ENCODE data around the gene CYP3A4. TPM values are rescaled to one million over a fixed set of nuclear protein-coding genes. Genes with fewer than 3 reads are reported as not detected.
"Not testable (repeated sequence)": the region's sequence is repeated elsewhere in the genome, so short reads cannot be mapped to it uniquely, and the experiment has no call there.

Gene CYP3A4
- total RNA-seq, 4 donors from 2014 or later: not detected

DNA sequence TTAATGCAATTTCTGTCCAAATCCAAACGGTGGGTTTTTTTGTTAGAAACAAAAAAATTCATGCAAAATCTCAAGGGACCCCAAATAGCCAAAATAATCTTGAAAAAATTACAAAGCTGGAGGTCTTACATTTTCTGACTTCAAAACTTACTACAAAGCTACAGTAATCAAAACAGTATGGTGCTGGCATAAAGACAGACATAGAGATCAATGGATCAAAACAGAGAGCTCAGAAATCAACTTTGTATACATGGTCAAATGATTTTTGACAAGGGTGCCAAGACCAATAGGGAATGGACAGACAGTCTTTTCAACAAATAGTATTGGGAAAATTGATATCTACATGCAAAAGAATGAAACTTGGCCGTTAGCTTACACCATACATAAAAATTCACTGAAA, 21.7 kb upstream of the CYP3A4 start:
- 65 to 73% methylated on average over 2 of the region's 2 CpGs for WGBS, 2 donors
- Histone ChIP-seq H3K4me1 (no peaks in the 10 kb centered on the region), H3K27me3 (peaks cover 0 to 8% (median 0%) of the 10 kb centered on the region in 4 donors), H3K9me3 (peaks cover 0 to 11% (median 10%) of the 10 kb centered on the region in 3 donors), H3K36me3 (no peaks in the 10 kb centered on the region), H3K27ac (no peak overlapping the region), H3K4me3 (no peak overlapping the region)
- intact Hi-C loops (cut with DNase I): no loop called here
- no peak for DNase-seq
- TF ChIP-seq CTCF (IDR thresholded peaks at IDR 0.05): no peak
- no peak for TF ChIP-seq POLR2A (IDR thresholded peaks at IDR 0.05)

- H3K9me3 ChIP-seq: peaks cover 0 to 11% (median 10%) of the 10 kb centered on the region in 3 donors
- intact Hi-C loops (cut with DNase I); DNase-seq; H3K27me3 ChIP-seq; H3K4me3 ChIP-seq; H3K4me1 ChIP-seq; H3K36me3 ChIP-seq; H3K27ac ChIP-seq: not testable (repeated sequence)
- 74 to 86% methylated on average over 1 to 6 of the region's 6 CpGs for WGBS, 2 donors
Observed at GRCh38 chr7:99803118-99803517, 19.1 kb upstream of the CYP3A4 start.

DNA sequence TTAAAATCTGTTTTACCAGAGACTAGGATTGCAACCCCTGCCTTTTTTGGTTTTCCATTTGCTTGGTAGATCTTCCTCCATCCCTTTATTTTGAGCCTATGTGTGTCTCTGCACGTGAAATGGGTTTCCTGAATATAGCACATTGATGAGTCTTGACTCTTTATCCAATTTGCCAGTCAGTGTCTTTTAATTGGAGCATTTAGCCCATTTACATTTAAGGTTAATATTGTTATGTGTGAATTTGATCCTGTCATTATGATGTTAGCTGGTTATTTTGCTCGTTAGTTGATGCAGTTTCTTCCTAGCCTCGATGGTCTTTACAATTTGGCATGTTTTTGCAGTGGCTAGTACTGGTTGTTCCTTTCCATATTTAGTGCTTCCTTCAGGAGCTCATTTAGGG, 17.4 kb upstream of the CYP3A4 start:
- WGBS, 2 donors: 77 to 86% methylated on average over 3 of the region's 3 CpGs
- H3K27me3 ChIP-seq; H3K27ac ChIP-seq; DNase-seq; H3K36me3 ChIP-seq; H3K4me3 ChIP-seq; intact Hi-C loops (cut with DNase I); H3K4me1 ChIP-seq: not testable (repeated sequence)
- peaks cover 0 to 11% (median 10%) of the 10 kb centered on the region in 3 donors for H3K9me3 ChIP-seq

DNA sequence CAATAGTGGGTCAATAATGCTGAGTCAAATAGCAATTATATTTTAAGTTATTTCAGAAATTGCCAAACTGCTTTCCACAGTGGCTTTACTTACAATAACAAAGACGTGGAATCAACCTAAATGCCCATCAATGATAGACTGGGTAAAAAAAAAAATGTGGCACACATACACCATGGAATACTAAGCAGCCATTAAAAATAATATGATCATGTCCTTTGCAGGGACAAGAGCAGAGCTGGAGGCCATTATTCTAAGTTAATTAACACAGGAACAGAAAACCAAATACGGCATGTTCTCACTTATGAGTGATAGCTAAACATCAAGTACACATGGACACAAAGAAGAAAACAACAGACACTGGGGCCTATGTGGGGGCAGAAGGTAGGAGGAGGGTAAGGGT, 15.0 kb upstream of the CYP3A4 start:
- Histone ChIP-seq H3K4me3 (no peak overlapping the region), H3K27ac (no peak overlapping the region), H3K36me3 (no peaks in the 10 kb centered on the region), H3K27me3 (peaks cover 0 to 8% (median 0%) of the 10 kb centered on the region in 4 donors), H3K4me1 (no peaks in the 10 kb centered on the region), H3K9me3 (peaks cover 0 to 7% (median 0%) of the 10 kb centered on the region in 3 donors)
- no peak for DNase-seq
- WGBS, 2 donors: 84 to 85% methylated on average over 2 of the region's 2 CpGs
- intact Hi-C loops (cut with DNase I): no loop called here
- no peak for TF ChIP-seq POLR2A (IDR thresholded peaks at IDR 0.05)
- TF ChIP-seq CTCF (IDR thresholded peaks at IDR 0.05): no peak

GRCh38 chr7:99795864-99796263, 11.9 kb upstream of the CYP3A4 start:
- DNase-seq; H3K4me1 ChIP-seq; H3K4me3 ChIP-seq; H3K27ac ChIP-seq; H3K9me3 ChIP-seq; H3K36me3 ChIP-seq; intact Hi-C loops (cut with DNase I); H3K27me3 ChIP-seq: not testable (repeated sequence)
- 89 to 94% methylated on average over 2 of the region's 2 CpGs for WGBS, 2 donors

DNA sequence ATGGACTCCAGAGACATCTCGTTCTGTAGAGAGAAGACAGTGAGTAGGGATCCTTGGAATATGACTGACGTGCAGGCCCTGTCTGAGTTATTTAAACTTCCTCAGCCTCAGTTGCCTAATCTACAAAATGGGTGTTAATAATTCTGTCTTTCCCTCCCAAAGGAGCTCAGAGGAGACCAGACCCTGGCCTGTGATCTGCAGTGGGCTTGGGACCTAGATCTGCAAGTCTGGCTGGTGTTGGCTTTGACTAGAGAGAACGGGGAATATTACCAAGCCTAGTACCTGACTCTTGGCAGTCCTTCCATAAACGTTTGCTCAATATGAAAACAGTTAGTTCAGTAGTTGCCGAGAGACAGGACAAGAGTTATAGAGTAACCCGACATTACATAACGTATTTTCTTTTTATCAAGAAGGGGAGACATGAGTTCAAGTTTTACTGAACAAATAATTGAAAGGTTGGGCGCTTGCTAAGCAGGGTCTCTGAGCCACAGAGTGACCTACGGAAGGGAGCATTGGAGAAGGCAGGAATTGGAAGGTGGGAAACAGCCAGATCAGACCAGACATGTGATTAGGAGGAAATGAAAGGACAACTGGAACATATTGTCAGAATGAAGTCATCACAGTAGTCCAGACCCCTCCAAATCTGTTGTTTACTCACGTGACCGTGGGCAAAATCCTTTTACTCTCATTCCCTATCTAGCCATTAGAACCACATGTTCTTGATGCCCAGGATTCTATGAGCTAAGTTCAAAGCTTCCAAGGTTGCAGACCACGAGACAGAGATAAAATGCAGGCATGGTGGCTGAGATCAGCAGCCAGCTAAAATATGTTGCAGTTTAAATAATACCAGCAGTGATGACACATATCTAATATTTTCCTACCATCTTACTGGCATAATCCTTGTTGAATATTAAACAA, 10.9 kb upstream of the CYP3A4 start:
- TF ChIP-seq CTCF (IDR thresholded peaks at IDR 0.05) (no peak), POLR2A (IDR thresholded peaks at IDR 0.05) (no peak)
- Histone ChIP-seq H3K27ac (no peak overlapping the region), H3K4me3 (no peak overlapping the region), H3K27me3 (no peaks in the 10 kb centered on the region), H3K4me1 (no peaks in the 10 kb centered on the region), H3K9me3 (no peaks in the 10 kb centered on the region), H3K36me3 (no peaks in the 10 kb centered on the region)
- intact Hi-C loops (cut with DNase I): no loop called here
- WGBS, 2 donors: 69 to 78% methylated on average over 10 to 11 of the region's 12 CpGs
- no peak for DNase-seq

Measured in esophagus squamous epithelium (tissue), 5 donors.